ENCODE data around the gene CDC42. TPM values are rescaled to one million over a fixed set of nuclear protein-coding genes. Genes with fewer than 3 reads are reported as not detected.
A peak's percentile ranks its signal among the peaks of the same experiment; 100 is the strongest.

The CDC42 gene
- total and polyA plus RNA-seq, 3 experiments from 2014 or later: 294 to 347 (median 317) TPM

DNA sequence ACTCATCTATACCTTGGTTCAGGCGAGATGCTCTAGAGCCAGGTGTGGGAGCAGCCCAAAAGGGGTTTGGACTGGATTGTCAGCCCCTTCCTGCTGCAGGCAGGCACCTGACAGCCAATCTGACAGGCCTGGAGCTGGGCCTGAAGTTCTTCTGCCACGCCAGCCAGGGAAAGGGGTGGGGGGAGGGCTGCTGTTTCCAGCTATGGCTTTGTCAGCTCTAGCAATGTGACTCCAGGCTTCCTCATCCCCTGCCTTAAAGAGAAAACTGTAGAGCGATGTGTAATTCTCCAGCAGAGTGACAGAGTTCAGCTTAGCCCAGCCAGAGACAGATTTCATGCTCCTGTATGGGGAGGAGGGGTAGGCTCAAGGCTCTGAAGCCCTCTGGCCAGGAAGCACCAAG lies 60.0 kb downstream of the CDC42 start:
- peaks cover 36% of the 10 kb centered on the region for H3K36me3 ChIP-seq (ENCODE audit: insufficient read depth, low read length)
- peak overlapping the region in 7 of 8 donors; percentile 11 to 86 (median 35) for H3K27ac Mint-ChIP-seq
- CTCF ChIA-PET: interaction anchor here (1.6 kb wide), 1 partner anchor 88 kb away, joined by 7 read pairs; no protein-coding TSS in a partner anchor

GRCh38 chr1:22114083-22115012 lies 61.8 kb downstream of the CDC42 start:
- Mint-ChIP-seq H3K9me3 (no peaks in the 10 kb centered on the region), H3K4me1 (peaks cover 21 to 42% (median 41%) of the 10 kb centered on the region in 3 donors), H3K4me3 (no peak overlapping the region), H3K27me3 (no peaks in the 10 kb centered on the region), H3K36me3 (peaks cover 4 to 76% (median 11%) of the 10 kb centered on the region in 3 donors), H3K27ac (peak overlapping the region in 4 of 8 donors; percentile 45 to 75 (median 70))
- Histone ChIP-seq H3K27ac (ENCODE audit: low read depth, low read length) (no peak overlapping the region), H3K4me1 (ENCODE audit: insufficient read depth, low read length) (no peaks in the 10 kb centered on the region), H3K36me3 (ENCODE audit: insufficient read depth, low read length) (peaks cover 38% of the 10 kb centered on the region), H3K9me3 (ENCODE audit: low read length) (no peaks in the 10 kb centered on the region), H3K4me3 (ENCODE audit: low read length) (no peak overlapping the region), H3K27me3 (ENCODE audit: insufficient read depth, low read length, poor library complexity, severe bottlenecking) (no peaks in the 10 kb centered on the region)
- DNase-seq: no peak
- ChIA-PET POLR2A (interaction anchor here (0.5 kb wide), 1 partner anchor 63 kb away, joined by 4 read pairs; no protein-coding TSS in a partner anchor), CTCF (no interaction called here)

More for the DNA sequence above, 60.0 kb downstream of the CDC42 start:
- no peaks in the 10 kb centered on the region for H3K27me3 ChIP-seq (ENCODE audit: insufficient read depth, low read length, poor library complexity, severe bottlenecking)
- Mint-ChIP-seq H3K4me1 (peaks cover 34 to 56% (median 56%) of the 10 kb centered on the region in 3 donors), H3K9me3 (no peaks in the 10 kb centered on the region), H3K36me3 (peaks cover 4 to 75% (median 11%) of the 10 kb centered on the region in 3 donors), H3K4me3 (no peak overlapping the region), H3K27me3 (no peaks in the 10 kb centered on the region)
- H3K4me3 ChIP-seq (ENCODE audit: low read length): no peak overlapping the region
- H3K27ac ChIP-seq (ENCODE audit: low read depth, low read length): no peak overlapping the region
- no peaks in the 10 kb centered on the region for H3K9me3 ChIP-seq (ENCODE audit: low read length)
- DNase-seq: no peak
- POLR2A ChIA-PET: no interaction called here
- H3K4me1 ChIP-seq (ENCODE audit: insufficient read depth, low read length): no peaks in the 10 kb centered on the region

- H3K4me1 Mint-ChIP-seq: peaks cover 21 to 41% (median 40%) of the 10 kb centered on the region in 3 donors
- no peak overlapping the region for H3K27ac ChIP-seq (ENCODE audit: low read depth, low read length)
- peak overlapping the region in 7 of 8 donors; percentile 36 to 85 (median 67) for H3K27ac Mint-ChIP-seq
- no peak overlapping the region for H3K4me3 ChIP-seq (ENCODE audit: low read length)
- POLR2A ChIA-PET: interaction anchor here (1.3 kb wide), 1 partner anchor 62 kb away, joined by 3 read pairs; the partner anchor contains the start of gene CDC42
- H3K36me3 ChIP-seq (ENCODE audit: insufficient read depth, low read length): peaks cover 38% of the 10 kb centered on the region
- H3K36me3 Mint-ChIP-seq: peaks cover 4 to 79% (median 14%) of the 10 kb centered on the region in 3 donors
- DNase-seq: no peak
- no peaks in the 10 kb centered on the region for H3K4me1 ChIP-seq (ENCODE audit: insufficient read depth, low read length)
- no peaks in the 10 kb centered on the region for H3K27me3 ChIP-seq (ENCODE audit: insufficient read depth, low read length, poor library complexity, severe bottlenecking)
- no peaks in the 10 kb centered on the region for H3K27me3 Mint-ChIP-seq
- CTCF ChIA-PET: no interaction called here
- H3K9me3 Mint-ChIP-seq: no peaks in the 10 kb centered on the region
- H3K9me3 ChIP-seq (ENCODE audit: low read length): no peaks in the 10 kb centered on the region
- H3K4me3 Mint-ChIP-seq: no peak overlapping the region
Measured at GRCh38 chr1:22115286-22115685, 62.8 kb downstream of the CDC42 start.

DNA sequence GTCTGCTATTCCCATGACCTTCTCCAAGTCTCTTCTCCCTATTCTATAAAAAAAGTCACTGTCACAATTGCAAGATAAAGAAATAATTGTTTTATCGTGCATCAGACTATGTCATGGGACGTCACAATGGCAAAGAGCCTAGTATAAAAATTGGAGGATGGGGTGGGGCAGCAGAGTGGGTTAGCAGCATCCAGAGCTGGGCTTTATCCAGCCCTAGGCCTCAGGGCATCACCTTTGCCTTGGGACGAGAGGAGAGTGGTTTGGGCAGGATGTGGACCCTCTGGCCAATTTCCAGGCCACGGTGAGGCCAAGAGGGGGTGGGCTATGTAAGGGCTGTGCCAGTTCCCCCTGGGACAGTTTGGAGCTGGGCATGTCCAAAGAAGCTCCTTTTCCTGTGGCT lies 64.7 kb downstream of the CDC42 start:
- H3K4me3 ChIP-seq (ENCODE audit: low read length): no peak overlapping the region
- H3K36me3 ChIP-seq (ENCODE audit: insufficient read depth, low read length): peaks cover 30% of the 10 kb centered on the region
- H3K9me3 ChIP-seq (ENCODE audit: low read length): no peaks in the 10 kb centered on the region
- Mint-ChIP-seq H3K27me3 (no peaks in the 10 kb centered on the region), H3K36me3 (peaks cover 4 to 71% (median 17%) of the 10 kb centered on the region in 3 donors), H3K27ac (peak overlapping the region in 3 of 8 donors; percentile 53 to 72 (median 56)), H3K9me3 (no peaks in the 10 kb centered on the region), H3K4me1 (peaks cover 20 to 34% (median 34%) of the 10 kb centered on the region in 3 donors), H3K4me3 (no peak overlapping the region)
- no peaks in the 10 kb centered on the region for H3K4me1 ChIP-seq (ENCODE audit: insufficient read depth, low read length)
- CTCF ChIA-PET: interaction anchor here (1.4 kb wide), 1 partner anchor 11 kb away, joined by 5 read pairs; no protein-coding TSS in a partner anchor
- no peak overlapping the region for H3K27ac ChIP-seq (ENCODE audit: low read depth, low read length)
- POLR2A ChIA-PET: no interaction called here
- peak in 1 of 5 donors; percentile 18 for DNase-seq
- H3K27me3 ChIP-seq (ENCODE audit: insufficient read depth, low read length, poor library complexity, severe bottlenecking): no peaks in the 10 kb centered on the region

GRCh38 chr1:22117851-22118250 lies 65.3 kb downstream of the CDC42 start:
- H3K4me1 ChIP-seq (ENCODE audit: insufficient read depth, low read length): no peaks in the 10 kb centered on the region
- peaks cover 23% of the 10 kb centered on the region for H3K36me3 ChIP-seq (ENCODE audit: insufficient read depth, low read length)
- H3K27me3 ChIP-seq (ENCODE audit: insufficient read depth, low read length, poor library complexity, severe bottlenecking): no peaks in the 10 kb centered on the region
- POLR2A ChIA-PET: no interaction called here
- Mint-ChIP-seq H3K27me3 (no peaks in the 10 kb centered on the region), H3K36me3 (peaks cover 4 to 65% (median 15%) of the 10 kb centered on the region in 3 donors), H3K9me3 (no peaks in the 10 kb centered on the region), H3K4me3 (no peak overlapping the region), H3K27ac (peak overlapping the region in 1 of 8 donors; percentile 63), H3K4me1 (peaks cover 17 to 28% (median 28%) of the 10 kb centered on the region in 3 donors)
- DNase-seq: peak in 1 of 5 donors; percentile 42
- no peak overlapping the region for H3K27ac ChIP-seq (ENCODE audit: low read depth, low read length)
- no peaks in the 10 kb centered on the region for H3K9me3 ChIP-seq (ENCODE audit: low read length)
- H3K4me3 ChIP-seq (ENCODE audit: low read length): no peak overlapping the region
- CTCF ChIA-PET: interaction anchor here (1.4 kb wide), 1 partner anchor 12 kb away, joined by 5 read pairs; no protein-coding TSS in a partner anchor

DNA sequence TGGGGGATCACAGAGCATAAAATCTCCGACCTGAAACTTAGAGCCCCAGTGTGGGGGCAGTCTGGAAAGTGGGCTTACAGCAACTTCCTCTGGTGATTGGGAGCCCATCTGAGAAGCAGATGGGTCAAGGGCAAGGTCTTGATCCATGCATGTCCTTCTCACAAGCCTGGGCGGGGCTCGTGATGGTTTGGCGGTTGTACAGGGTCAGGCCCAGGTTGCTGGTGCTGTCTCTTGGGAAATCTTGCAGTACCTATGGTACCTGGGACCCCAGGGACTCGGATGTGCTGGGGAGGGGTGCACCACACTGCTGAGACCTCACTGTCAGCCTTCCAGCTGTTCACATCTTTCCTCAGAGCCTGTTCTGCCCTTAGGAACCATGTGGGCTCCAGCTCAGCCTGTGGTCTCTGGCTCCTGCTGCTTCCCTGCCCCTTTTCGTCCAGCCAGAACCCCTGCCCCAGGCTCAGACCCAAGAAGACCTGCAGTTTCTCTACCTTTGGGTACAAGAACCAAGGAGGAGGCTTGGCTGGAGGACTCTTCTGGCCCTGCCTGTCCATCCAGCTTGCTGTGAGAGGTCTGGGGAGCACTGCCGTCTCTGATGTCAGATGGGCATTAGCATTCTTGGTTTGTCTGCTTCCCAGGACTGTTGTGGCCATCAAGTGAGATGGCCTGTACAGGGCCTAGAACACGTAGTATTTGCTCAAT lies 65.9 kb downstream of the CDC42 start:
- H3K36me3 Mint-ChIP-seq: peaks cover 4 to 59% (median 11%) of the 10 kb centered on the region in 3 donors
- Histone ChIP-seq H3K36me3 (ENCODE audit: insufficient read depth, low read length) (peaks cover 20% of the 10 kb centered on the region), H3K4me1 (ENCODE audit: insufficient read depth, low read length) (no peaks in the 10 kb centered on the region), H3K27ac (ENCODE audit: low read depth, low read length) (no peak overlapping the region), H3K9me3 (ENCODE audit: low read length) (no peaks in the 10 kb centered on the region), H3K27me3 (ENCODE audit: insufficient read depth, low read length, poor library complexity, severe bottlenecking) (no peaks in the 10 kb centered on the region), H3K4me3 (ENCODE audit: low read length) (no peak overlapping the region)
- peak overlapping the region in 6 of 8 donors; percentile 35 to 89 (median 68) for H3K27ac Mint-ChIP-seq
- POLR2A ChIA-PET: no interaction called here
- H3K27me3 Mint-ChIP-seq: no peaks in the 10 kb centered on the region
- peak in 1 of 5 donors; percentile 16 for DNase-seq
- peak overlapping the region in 1 of 7 donors; percentile 18 for H3K4me3 Mint-ChIP-seq
- H3K4me1 Mint-ChIP-seq: peaks cover 14 to 22% (median 22%) of the 10 kb centered on the region in 3 donors
- CTCF ChIA-PET: interaction anchor here (1.4 kb wide), 1 partner anchor 13 kb away, joined by 5 read pairs; no protein-coding TSS in a partner anchor
- H3K9me3 Mint-ChIP-seq: no peaks in the 10 kb centered on the region

DNA sequence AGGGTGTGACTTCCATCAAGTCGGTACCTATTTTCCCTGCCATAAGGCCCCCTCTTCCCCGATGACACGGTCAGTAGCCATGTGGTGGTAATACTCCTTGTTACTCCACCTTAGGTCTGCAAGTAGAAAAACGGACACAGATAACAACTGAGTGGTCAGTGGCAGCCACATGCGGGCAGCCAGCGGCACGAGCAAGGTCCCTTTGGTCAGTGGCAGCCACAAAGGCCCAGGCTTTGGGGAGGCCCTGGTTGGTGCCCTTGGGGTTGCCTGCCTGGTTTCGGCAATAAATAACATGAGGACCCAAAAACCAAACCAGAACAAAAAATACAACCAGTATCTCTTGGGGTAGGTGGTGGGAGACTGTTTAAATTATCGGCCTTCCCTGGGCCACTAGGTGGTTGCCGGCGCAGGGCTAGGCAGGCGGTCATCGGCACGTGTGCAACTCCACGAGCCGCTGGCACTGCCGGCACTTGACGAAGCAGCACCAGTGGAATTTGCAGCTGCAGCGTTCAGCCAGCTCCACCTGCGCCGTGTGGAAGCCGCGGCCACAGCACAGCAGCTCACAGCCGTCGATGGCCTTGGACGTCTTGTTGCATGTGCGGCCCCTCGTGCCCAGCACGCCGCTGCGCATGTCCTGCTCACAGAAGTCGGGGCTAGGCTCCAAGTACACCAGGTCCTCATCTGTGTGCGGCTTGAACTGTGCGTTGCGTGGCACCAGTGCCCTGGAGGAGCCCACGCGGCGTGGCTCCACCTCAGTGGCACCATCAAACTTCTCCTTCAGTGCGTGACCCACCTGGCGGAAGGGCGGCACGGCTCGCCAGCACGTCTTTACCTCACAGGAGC lies 67.3 kb downstream of the CDC42 start:
- Mint-ChIP-seq H3K27me3 (no peaks in the 10 kb centered on the region), H3K27ac (peak overlapping the region in 1 of 8 donors; percentile 51), H3K4me1 (peaks cover 13 to 21% (median 20%) of the 10 kb centered on the region in 3 donors), H3K36me3 (peaks cover 3 to 51% (median 11%) of the 10 kb centered on the region in 3 donors), H3K9me3 (no peaks in the 10 kb centered on the region), H3K4me3 (no peak overlapping the region)
- H3K4me3 ChIP-seq (ENCODE audit: low read length): no peak overlapping the region
- no peaks in the 10 kb centered on the region for H3K27me3 ChIP-seq (ENCODE audit: insufficient read depth, low read length, poor library complexity, severe bottlenecking)
- H3K36me3 ChIP-seq (ENCODE audit: insufficient read depth, low read length): peaks cover 12% of the 10 kb centered on the region
- H3K9me3 ChIP-seq (ENCODE audit: low read length): no peaks in the 10 kb centered on the region
- POLR2A ChIA-PET: no interaction called here
- peak in 1 of 5 donors; percentile 38 for DNase-seq
- no peak overlapping the region for H3K27ac ChIP-seq (ENCODE audit: low read depth, low read length)
- H3K4me1 ChIP-seq (ENCODE audit: insufficient read depth, low read length): no peaks in the 10 kb centered on the region
- CTCF ChIA-PET: no interaction called here
